ENCODE results near the gene BIRC7. TPM values are rescaled to one million over a fixed set of nuclear protein-coding genes. Genes with fewer than 3 reads are reported as not detected.

Gene BIRC7
- total and polyA plus RNA-seq, 2 donors (not counting 3 experiments of a cell fraction or from before 2014, with no cell fraction given), result not detected

DNA sequence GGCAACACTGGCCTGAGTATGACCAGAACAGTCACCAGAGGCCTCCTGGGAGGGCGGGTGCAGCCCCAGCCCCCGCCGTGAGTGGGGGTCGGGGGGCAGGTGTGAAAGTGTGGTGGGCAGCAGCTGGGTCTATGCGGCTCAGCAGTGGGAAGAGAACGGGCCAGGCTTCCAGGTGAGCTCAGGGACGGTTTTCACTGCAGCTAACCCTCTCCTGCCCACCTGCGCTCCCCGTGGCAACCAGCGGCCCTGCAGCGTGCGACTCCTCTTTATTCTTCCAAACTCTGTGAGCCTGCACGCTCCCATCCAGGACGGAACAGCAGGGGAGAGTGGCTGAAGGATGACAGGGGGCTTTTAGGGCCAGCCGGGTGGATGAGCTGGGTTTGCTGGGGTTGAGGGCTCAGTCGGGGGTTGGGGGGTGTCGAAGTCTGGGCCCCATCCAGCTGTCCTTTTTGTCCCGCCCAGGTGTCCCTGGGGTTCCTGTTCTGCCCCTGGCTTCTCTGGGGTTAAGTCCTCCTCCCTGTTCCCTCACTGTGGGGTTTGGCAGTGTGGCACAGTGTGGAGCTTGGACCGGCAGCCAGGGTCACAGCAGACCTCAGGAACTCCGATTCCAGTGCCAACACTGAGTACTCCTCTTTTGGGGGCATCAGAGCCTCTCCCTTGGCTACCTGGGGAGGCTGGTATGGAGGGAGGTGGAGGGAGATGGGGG lies 859 bp upstream of the BIRC7 start:
- Histone ChIP-seq H2AFZ (ENCODE audit: low read depth, low read length) (no peak overlapping the region), H3K4me3 (replicated peaks in 1 of 3; ENCODE audit: insufficient read depth in 1 of 3, low read depth in 1 of 3, low read length in 3 of 3) (no peak overlapping the region), H3K36me3 (ENCODE audit: control insufficient read depth in 2 of 2, extremely low read depth in 1 of 2, insufficient read depth in 2 of 2, low read length in 2 of 2) (no peaks in the 10 kb centered on the region), H3K27ac (ENCODE audit: insufficient read depth, low read depth, low read length) (no peak overlapping the region), H3K9ac (replicated peaks; ENCODE audit: extremely low read depth, insufficient read depth, low read length) (no peak overlapping the region), H3K9me3 (replicated peaks; ENCODE audit: control insufficient read depth, insufficient read depth, low read length) (no peaks in the 10 kb centered on the region), H3K79me2 (ENCODE audit: control insufficient read depth, insufficient read depth, low read length) (no peaks in the 10 kb centered on the region), H3K4me2 (ENCODE audit: insufficient read depth, low read length) (no peak overlapping the region), H3K27me3 (ENCODE audit: control insufficient read depth in 2 of 2, insufficient read depth in 2 of 2, low read length in 2 of 2) (peaks cover 0 to 2% of the 10 kb centered on the region in 2 experiments), H4K20me1 (replicated peaks; ENCODE audit: control insufficient read depth, extremely low read depth, insufficient read depth, low read length) (no peaks in the 10 kb centered on the region), H3K4me1 (ENCODE audit: control insufficient read depth, extremely low read depth, insufficient read depth, low read length) (no peaks in the 10 kb centered on the region), H3K9me1 (replicated peaks; ENCODE audit: control insufficient read depth, extremely low read depth, insufficient read depth, low read length) (no peaks in the 10 kb centered on the region)
- BruUV-seq (replicated peaks), result no TSS peak
- TF ChIP-seq, protein P1, sequence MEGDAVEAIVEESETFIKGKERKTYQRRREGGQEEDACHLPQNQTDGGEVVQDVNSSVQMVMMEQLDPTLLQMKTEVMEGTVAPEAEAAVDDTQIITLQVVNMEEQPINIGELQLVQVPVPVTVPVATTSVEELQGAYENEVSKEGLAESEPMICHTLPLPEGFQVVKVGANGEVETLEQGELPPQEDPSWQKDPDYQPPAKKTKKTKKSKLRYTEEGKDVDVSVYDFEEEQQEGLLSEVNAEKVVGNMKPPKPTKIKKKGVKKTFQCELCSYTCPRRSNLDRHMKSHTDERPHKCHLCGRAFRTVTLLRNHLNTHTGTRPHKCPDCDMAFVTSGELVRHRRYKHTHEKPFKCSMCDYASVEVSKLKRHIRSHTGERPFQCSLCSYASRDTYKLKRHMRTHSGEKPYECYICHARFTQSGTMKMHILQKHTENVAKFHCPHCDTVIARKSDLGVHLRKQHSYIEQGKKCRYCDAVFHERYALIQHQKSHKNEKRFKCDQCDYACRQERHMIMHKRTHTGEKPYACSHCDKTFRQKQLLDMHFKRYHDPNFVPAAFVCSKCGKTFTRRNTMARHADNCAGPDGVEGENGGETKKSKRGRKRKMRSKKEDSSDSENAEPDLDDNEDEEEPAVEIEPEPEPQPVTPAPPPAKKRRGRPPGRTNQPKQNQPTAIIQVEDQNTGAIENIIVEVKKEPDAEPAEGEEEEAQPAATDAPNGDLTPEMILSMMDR (IDR thresholded peaks at IDR 0.05; ENCODE audit: extremely low read depth in 1 of 2, insufficient read depth in 1 of 2, low read depth in 1 of 2, low read length in 2 of 2), result peak; percentile 21 to 40
- TF ChIP-seq, protein P2, sequence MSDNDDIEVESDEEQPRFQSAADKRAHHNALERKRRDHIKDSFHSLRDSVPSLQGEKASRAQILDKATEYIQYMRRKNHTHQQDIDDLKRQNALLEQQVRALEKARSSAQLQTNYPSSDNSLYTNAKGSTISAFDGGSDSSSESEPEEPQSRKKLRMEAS (IDR thresholded peaks at IDR 0.05; ENCODE audit: insufficient read depth, insufficient read length), result no peak
- POLR2A ChIA-PET, result no interaction called here
- DNase-seq (ENCODE audit: low read depth, low spot score) (no peak), FAIRE-seq (no peak)
- CTCF ChIA-PET, result interaction anchor here (1.2 to 11.0 kb wide), 3 partner anchors 11 to 20 kb away, joined by 3 to 116 read pairs (median 4); no protein-coding TSS in a partner anchor
- dilution Hi-C loops (cut with MboI; ENCODE audit: extremely low pct_ligation_motif_present, low sequenced_read_pairs), result no loop called here
- intact Hi-C loops (cut with micrococcal nuclease), result loop anchor here (5.0 kb wide), 2 partner anchors 37 to 178 kb away; partner anchors contain the start of gene ARFGAP1

All from endothelial cell of umbilical vein (primary cell).